ENCODE data around the gene TMEM198. TPM values are rescaled to one million over a fixed set of nuclear protein-coding genes. Genes with fewer than 3 reads are reported as not detected.

The TMEM198 gene
- total and polyA plus RNA-seq, 2 of the 4 experiments (the other 2 are of a cell fraction): 0.18 to 2.2 TPM

DNA sequence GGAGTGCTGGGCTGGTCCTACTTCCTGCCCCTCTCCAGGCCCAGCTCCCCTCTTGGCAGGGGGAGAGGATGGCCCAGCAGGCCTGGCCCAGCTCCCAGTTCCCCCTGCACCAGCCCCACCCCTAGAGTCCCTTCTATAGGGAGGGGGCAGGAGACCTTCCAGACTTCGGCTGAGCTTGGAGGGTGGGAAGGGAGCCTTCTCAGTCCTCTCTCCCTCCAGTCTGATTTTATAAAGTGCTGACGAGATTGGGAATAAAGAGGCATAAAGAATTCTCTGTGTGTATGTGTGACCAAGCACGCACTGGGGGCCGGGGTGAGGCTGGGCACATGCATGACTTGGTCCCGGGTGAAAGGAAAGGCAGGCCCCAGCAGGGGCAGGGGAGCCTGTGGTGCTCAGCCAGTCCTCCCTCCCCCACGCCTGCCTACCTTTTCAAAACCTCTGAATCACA, 5.3 kb upstream of the TMEM198 start:
- Histone ChIP-seq H2BK5ac (ENCODE audit: low read depth, low read length, poor library complexity, severe bottlenecking) (no peak overlapping the region), H3K18ac (ENCODE audit: low read depth, low read length) (no peak overlapping the region; the same call in 1 of the 2 replicates), H3K9me1 (ENCODE audit: insufficient read depth, low read length) (0 out of 2 replicates have a peak, but pooled peaks cover 2% of the 10 kb centered on the region), H3K36me3 (ENCODE audit: control insufficient read depth, insufficient read depth, low read length) (peaks cover 26% of the 10 kb centered on the region), H3K9ac (ENCODE audit: low read depth, low read length) (peak overlapping the region; percentile 0; the same call in 1 of the 2 replicates), H2BK15ac (ENCODE audit: low read depth, low read length) (no peak overlapping the region), H3K4me2 (ENCODE audit: low read depth, low read length) (no peak overlapping the region), H3K79me1 (ENCODE audit: low read depth in 1 of 2, low read length in 2 of 2) (peaks cover 6 to 38% of the 10 kb centered on the region in 2 experiments; a peak in 3 of 4 replicates), H2AK9ac (replicated peaks; ENCODE audit: low read depth, low read length, poor library complexity) (peak overlapping the region; percentile 89), H4K20me1 (ENCODE audit: insufficient read depth, low read length) (peaks cover 28% of the 10 kb centered on the region), H3K9me3 (ENCODE audit: control insufficient read depth, insufficient read depth, low read length) (no peaks in the 10 kb centered on the region), H4K91ac (ENCODE audit: insufficient read depth, low read depth, low read length) (peak overlapping the region; percentile 4; the same call in 1 of the 2 replicates), H3K27me3 (ENCODE audit: control insufficient read depth, insufficient read depth, low read length) (peaks cover under 1% of the 10 kb centered on the region; the same call in 1 of the 2 replicates), H3K4me3 (ENCODE audit: insufficient read depth, low read depth, low read length) (no peak overlapping the region), H3K4me1 (ENCODE audit: control insufficient read depth, insufficient read depth, low read length) (peaks cover 24% of the 10 kb centered on the region), H4K5ac (ENCODE audit: low read depth, low read length) (no peak overlapping the region), H2AK5ac (ENCODE audit: low read depth, low read length) (no peak overlapping the region), H2BK20ac (ENCODE audit: low read depth, low read length) (no peak overlapping the region), H4K8ac (ENCODE audit: low read depth in 2 of 2, low read length in 2 of 2) (no peak overlapping the region; a peak in 1 of 4 replicates), H3K4ac (ENCODE audit: low read depth, low read length) (no peak overlapping the region), H2BK120ac (ENCODE audit: low read depth, low read length) (no peak overlapping the region), H3K56ac (ENCODE audit: extremely low read depth, insufficient read depth, low read length) (no peak overlapping the region), H3K23ac (ENCODE audit: low read depth, low read length) (no peak overlapping the region), H2AFZ (replicated peaks; ENCODE audit: low read length, poor library complexity) (no peak overlapping the region), H3K27ac (ENCODE audit: insufficient read depth, low read length) (peak overlapping the region; percentile 22; the same call in 1 of the 2 replicates), H3K14ac (replicated peaks; ENCODE audit: low read depth, low read length) (no peak overlapping the region)
- POLR2A ChIA-PET (ENCODE audit: unreplicated experiment): no interaction called here
- in situ Hi-C loops (cut with MboI; ENCODE audit: low sequenced_read_pairs) (no loop called here), dilution Hi-C loops (cut with HindIII; ENCODE audit: low sequenced_read_pairs, unreplicated experiment) (no loop called here), intact Hi-C loops (cut with micrococcal nuclease) (no loop called here)
- BruUV-seq (replicated peaks): no TSS peak
- CTCF ChIA-PET: interaction anchor here (0.6 kb wide), 1 partner anchor 9 kb away, joined by 3 read pairs; no protein-coding TSS in a partner anchor
- no CpG with 5 or more reads among the region's 6 CpGs for WGBS, 2 experiments (ENCODE audit: extremely low coverage in 2 of 2, insufficient read length in 1 of 2)
- TF ChIP-seq, protein P1, sequence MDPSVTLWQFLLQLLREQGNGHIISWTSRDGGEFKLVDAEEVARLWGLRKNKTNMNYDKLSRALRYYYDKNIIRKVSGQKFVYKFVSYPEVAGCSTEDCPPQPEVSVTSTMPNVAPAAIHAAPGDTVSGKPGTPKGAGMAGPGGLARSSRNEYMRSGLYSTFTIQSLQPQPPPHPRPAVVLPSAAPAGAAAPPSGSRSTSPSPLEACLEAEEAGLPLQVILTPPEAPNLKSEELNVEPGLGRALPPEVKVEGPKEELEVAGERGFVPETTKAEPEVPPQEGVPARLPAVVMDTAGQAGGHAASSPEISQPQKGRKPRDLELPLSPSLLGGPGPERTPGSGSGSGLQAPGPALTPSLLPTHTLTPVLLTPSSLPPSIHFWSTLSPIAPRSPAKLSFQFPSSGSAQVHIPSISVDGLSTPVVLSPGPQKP (IDR thresholded peaks at IDR 0.05; ENCODE audit: borderline replicate concordance, low read depth, low read length): no peak
- TF ChIP-seq RCOR1 (IDR thresholded peaks at IDR 0.05; ENCODE audit: insufficient replicate concordance, low read length) (no peak), CHD1 (IDR thresholded peaks at IDR 0.05; ENCODE audit: low read depth, low read length) (no peak), NFE2L2 (IDR thresholded peaks at IDR 0.05; ENCODE audit: low read depth, low read length) (no peak), SMC3 (IDR thresholded peaks at IDR 0.05; ENCODE audit: low read depth, low read length) (no peak), MAFK (IDR thresholded peaks at IDR 0.05; ENCODE audit: low read depth, low read length) (no peak), CEBPB (IDR thresholded peaks at IDR 0.05; ENCODE audit: low read depth, low read length) (no peak), MAZ (IDR thresholded peaks at IDR 0.05; ENCODE audit: borderline replicate concordance, low read depth, low read length) (no peak)
- TF ChIP-seq, protein P2, sequence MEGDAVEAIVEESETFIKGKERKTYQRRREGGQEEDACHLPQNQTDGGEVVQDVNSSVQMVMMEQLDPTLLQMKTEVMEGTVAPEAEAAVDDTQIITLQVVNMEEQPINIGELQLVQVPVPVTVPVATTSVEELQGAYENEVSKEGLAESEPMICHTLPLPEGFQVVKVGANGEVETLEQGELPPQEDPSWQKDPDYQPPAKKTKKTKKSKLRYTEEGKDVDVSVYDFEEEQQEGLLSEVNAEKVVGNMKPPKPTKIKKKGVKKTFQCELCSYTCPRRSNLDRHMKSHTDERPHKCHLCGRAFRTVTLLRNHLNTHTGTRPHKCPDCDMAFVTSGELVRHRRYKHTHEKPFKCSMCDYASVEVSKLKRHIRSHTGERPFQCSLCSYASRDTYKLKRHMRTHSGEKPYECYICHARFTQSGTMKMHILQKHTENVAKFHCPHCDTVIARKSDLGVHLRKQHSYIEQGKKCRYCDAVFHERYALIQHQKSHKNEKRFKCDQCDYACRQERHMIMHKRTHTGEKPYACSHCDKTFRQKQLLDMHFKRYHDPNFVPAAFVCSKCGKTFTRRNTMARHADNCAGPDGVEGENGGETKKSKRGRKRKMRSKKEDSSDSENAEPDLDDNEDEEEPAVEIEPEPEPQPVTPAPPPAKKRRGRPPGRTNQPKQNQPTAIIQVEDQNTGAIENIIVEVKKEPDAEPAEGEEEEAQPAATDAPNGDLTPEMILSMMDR (conservative IDR thresholded peaks at IDR 0.05; ENCODE audit: low read depth, low read length): no peak
- peak; percentile 25 for DNase-seq
- ATAC-seq (ENCODE audit: low read depth): peak; percentile 3

Data from IMR-90 (cell line).